ENCODE data around the gene RFTN1. TPM values are rescaled to one million over a fixed set of nuclear protein-coding genes. Genes with fewer than 3 reads are reported as not detected.
"Not testable (repeated sequence)": the region's sequence is repeated elsewhere in the genome, so short reads cannot be mapped to it uniquely, and the experiment has no call there.

Gene RFTN1
- total RNA-seq, 2 experiments from 2014 or later: 101 to 113 TPM

DNA sequence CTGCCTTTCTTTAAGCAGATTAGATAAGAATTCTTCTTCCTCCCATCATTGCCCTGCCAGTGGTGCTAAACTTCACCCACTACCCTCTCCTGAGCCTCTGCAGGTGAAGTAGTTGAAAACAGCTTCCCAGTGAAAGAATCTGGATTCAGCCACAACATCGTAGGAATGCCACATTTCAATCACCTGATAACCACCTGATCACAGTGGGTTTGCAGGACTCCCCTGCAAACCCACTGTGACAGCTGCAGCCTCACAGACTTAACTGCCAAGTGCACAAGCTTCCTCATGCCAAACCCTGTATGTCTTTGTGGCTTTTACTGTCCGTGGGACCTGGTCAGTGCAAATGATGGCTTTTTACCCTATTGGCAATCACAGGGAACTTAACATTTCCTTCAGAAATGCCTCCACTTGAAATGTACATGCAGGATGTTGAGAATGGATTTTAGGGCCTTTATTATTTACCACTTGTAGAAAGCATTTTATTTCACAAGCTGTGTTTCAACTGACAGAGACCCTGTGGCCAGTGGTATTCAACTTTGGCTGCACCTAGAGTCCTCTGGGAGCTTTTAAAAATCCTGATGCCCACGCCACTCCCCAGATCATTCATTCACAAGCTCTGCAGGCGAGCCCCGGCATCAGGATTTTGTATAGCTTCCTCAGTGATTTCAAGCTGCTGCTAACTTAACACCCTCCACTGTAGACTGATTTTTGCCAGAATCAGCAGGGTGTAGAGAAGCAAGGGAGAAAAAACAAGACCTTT is 199.4 kb downstream of the RFTN1 start:
- ChIA-PET CTCF (interaction anchor here (0.6 to 12.0 kb wide), 10 partner anchors 10 to 257 kb away, joined by 3 to 262 read pairs (median 4); no protein-coding TSS in a partner anchor), POLR2A (no interaction called here)
- intact Hi-C loops (cut with DNase I, micrococcal nuclease): no loop called here
- peaks cover 71% of the 10 kb centered on the region for H3K36me3 Mint-ChIP-seq (ENCODE audit: low read depth)
- no peaks in the 10 kb centered on the region for H3K9me3 Mint-ChIP-seq (ENCODE audit: low read depth)
- no peaks in the 10 kb centered on the region for H3K27me3 Mint-ChIP-seq
- no peak for ATAC-seq
- H3K4me1 Mint-ChIP-seq: peaks cover 95% of the 10 kb centered on the region
- peak overlapping the region; percentile 55 for H3K27ac Mint-ChIP-seq
- H3K4me3 Mint-ChIP-seq: no peak overlapping the region
- no peak for DNase-seq

DNA sequence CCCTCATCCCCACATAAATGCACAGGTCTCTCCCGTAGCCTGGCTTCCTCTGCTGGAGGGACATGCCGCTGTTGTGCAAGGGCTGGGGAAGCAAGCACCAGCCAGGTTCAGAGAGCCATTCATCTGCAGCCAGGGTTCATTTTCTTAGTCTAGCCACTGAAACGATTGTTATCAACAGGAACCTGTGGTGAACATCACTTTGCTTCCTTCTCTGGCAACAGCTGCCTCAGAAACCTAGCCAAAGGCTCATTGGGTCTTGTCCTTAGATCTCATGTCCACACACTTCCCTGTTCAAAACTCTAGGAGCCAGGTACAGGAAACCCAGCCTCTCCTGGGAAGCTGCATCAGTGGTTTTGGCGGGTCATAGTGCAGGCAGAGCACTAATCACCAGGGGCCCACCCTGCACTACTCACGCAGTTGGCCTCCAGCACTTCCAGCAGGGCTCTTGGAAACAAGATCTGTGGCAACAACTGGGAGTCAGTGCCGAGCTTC is 201.5 kb downstream of the RFTN1 start:
- ChIA-PET CTCF (interaction anchor here (0.6 to 12.0 kb wide), 3 partner anchors 20 to 171 kb away, joined by 3 to 262 read pairs (median 8); no protein-coding TSS in a partner anchor), POLR2A (interaction anchor here (1.0 kb wide), 1 partner anchor 21 kb away, joined by 5 read pairs; no protein-coding TSS in a partner anchor)
- H3K27me3 Mint-ChIP-seq: no peaks in the 10 kb centered on the region
- ATAC-seq (peak; percentile 42), DNase-seq (peak; percentile 58)
- H3K4me3 Mint-ChIP-seq: peak overlapping the region; percentile 2
- H3K4me1 Mint-ChIP-seq: peaks cover 93% of the 10 kb centered on the region
- peaks cover 69% of the 10 kb centered on the region for H3K36me3 Mint-ChIP-seq (ENCODE audit: low read depth)
- H3K27ac Mint-ChIP-seq: peak overlapping the region; percentile 73
- no peaks in the 10 kb centered on the region for H3K9me3 Mint-ChIP-seq (ENCODE audit: low read depth)
- intact Hi-C loops (cut with DNase I, micrococcal nuclease): no loop called here

DNA sequence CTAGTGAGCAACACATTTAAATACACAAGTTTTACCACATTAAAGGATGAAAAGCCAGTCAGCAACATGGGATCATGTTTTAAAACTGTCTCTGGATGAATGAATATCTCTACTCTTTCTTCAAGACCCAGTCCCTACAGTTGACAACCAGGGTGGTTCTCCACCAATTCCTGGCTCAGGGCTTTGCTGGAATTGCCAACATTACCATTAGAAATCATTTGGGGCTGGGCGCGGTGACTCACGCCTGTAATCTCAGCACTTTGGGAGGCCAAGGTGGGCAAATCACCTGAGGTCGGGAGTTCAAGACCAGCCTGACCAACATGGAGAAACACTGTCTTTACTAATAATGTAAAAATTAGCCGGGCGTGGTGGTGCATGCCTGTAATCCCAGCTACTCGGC is 203.0 kb downstream of the RFTN1 start:
- intact Hi-C loops (cut with DNase I, micrococcal nuclease): loop anchor here in 1 of 2 experiments (1.0 kb wide), 1 partner anchor 19 kb away; no protein-coding TSS in a partner anchor
- CTCF ChIA-PET: interaction anchor here (0.7 kb wide), 1 partner anchor 24 kb away, joined by 3 read pairs; no protein-coding TSS in a partner anchor
- Mint-ChIP-seq H3K27ac (peak overlapping the region; percentile 87), H3K4me1 (peaks cover 93% of the 10 kb centered on the region), H3K36me3 (ENCODE audit: low read depth) (peaks cover 72% of the 10 kb centered on the region)
- H3K4me3 Mint-ChIP-seq; ATAC-seq; H3K9me3 Mint-ChIP-seq (ENCODE audit: low read depth); DNase-seq; POLR2A ChIA-PET; H3K27me3 Mint-ChIP-seq: not testable (repeated sequence)

DNA sequence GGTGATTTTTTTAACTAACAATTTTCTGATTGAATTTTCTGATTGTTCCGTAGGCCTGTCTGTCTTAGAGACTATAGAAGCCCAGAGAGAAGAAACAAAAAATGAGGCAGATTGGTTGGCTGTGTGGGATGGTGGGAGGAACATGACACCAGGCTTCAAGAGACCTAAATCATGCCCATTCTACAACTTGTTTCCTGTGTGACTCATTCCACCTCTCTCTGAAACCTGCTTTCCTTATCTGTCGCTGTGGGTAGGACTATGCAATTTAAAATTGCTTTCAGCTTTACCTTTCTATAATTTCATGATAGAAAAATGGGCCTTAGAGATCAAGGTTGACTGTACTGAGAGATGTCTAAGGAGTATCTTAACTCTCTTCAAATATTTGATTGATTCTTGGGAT is 203.9 kb downstream of the RFTN1 start:
- intact Hi-C loops (cut with DNase I, micrococcal nuclease): loop anchor here (1.0 to 5.0 kb wide), 6 partner anchors 8 to 212 kb away; partner anchors contain the start of genes RFTN1 (in 2 of the 2), DPH3 (in 1 of the 2) and OXNAD1 (in 1 of the 2)
- peak; percentile 69 for DNase-seq
- CTCF ChIA-PET: interaction anchor here (1.0 to 7.4 kb wide), 2 partner anchors 9 to 16 kb away, joined by 3 to 100 read pairs; no protein-coding TSS in a partner anchor
- Mint-ChIP-seq H3K27ac (peak overlapping the region; percentile 87), H3K27me3 (no peaks in the 10 kb centered on the region), H3K36me3 (ENCODE audit: low read depth) (peaks cover 73% of the 10 kb centered on the region), H3K4me3 (peak overlapping the region; percentile 25), H3K4me1 (peaks cover 93% of the 10 kb centered on the region), H3K9me3 (ENCODE audit: low read depth) (no peaks in the 10 kb centered on the region)
- POLR2A ChIA-PET: interaction anchor here (0.9 kb wide), 1 partner anchor 12 kb away, joined by 3 read pairs; no protein-coding TSS in a partner anchor
- ATAC-seq: peak; percentile 78

DNA sequence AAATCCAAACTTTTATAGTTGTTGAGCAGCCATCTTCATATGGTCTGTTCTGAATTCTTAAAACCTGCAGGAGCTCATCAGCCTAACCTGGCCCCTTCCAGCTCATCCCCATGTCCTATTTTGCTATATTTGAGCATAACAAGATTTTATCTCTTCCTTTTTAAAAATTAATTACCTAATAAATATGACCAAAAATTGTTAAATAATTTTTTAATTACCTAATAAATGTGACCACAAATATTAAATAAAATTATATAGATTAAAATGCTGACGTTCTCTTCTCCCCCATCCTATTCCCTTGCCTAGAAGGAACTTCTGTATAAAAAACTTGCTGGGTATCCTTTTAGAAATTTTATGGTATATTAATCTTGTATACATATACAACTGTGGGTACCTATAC is 204.8 kb downstream of the RFTN1 start:
- H3K4me1 Mint-ChIP-seq: peaks cover 92% of the 10 kb centered on the region
- H3K9me3 Mint-ChIP-seq (ENCODE audit: low read depth): no peaks in the 10 kb centered on the region
- ATAC-seq (no peak), DNase-seq (no peak)
- H3K27ac Mint-ChIP-seq: peak overlapping the region; percentile 87
- CTCF ChIA-PET: interaction anchor here (1.7 to 7.4 kb wide), 5 partner anchors 10 to 44 kb away, joined by 4 to 100 read pairs (median 6); partner anchors contain the start of genes DPH3 and OXNAD1
- peak overlapping the region; percentile 34 for H3K4me3 Mint-ChIP-seq
- H3K27me3 Mint-ChIP-seq: no peaks in the 10 kb centered on the region
- intact Hi-C loops (cut with DNase I, micrococcal nuclease): loop anchor here (1.0 to 5.0 kb wide), 6 partner anchors 7 to 213 kb away; partner anchors contain the start of genes RFTN1 (in 2 of the 2), DPH3 (in 1 of the 2) and OXNAD1 (in 1 of the 2)
- POLR2A ChIA-PET: interaction anchor here (0.7 to 1.0 kb wide), 3 partner anchors 13 to 213 kb away, joined by 3 read pairs; no protein-coding TSS in a partner anchor
- H3K36me3 Mint-ChIP-seq (ENCODE audit: low read depth): peaks cover 72% of the 10 kb centered on the region

DNA sequence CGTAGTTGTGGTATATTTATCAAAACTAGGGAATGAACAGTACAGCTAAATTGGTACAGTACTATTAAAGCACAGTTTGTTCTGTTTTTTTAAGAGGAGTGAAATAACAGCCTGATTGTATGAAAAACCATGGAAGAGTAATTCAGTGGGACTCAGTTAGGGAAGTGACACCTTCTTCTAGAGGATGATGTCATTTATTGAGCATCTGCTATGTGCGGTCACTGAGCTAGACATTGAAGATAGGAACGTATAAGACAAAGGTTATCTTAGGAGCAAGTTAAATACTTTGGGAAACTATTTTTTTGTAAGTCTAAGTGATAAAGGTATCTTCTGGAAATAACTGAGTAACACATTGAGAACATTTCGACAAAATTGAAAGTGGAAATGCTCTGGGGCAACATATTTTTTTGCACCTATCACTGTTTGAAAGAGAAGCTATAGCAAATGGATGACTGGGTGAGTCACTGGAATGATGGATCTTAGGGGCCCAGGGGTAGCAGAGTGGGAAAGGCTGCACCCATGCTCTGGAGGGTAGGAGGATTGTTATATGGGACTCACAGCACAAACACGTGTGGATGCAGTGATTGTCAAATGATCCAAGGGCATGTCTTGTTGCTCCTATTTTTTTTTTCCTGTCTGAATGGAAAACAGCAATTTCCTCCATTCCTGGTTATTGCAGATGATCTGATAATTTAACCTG is 205.5 kb downstream of the RFTN1 start:
- peaks cover 91% of the 10 kb centered on the region for H3K4me1 Mint-ChIP-seq
- peak overlapping the region; percentile 87 for H3K27ac Mint-ChIP-seq
- intact Hi-C loops (cut with DNase I, micrococcal nuclease): loop anchor here (2.0 to 5.0 kb wide), 2 partner anchors 43 to 204 kb away; partner anchors contain the start of genes DPH3 (in 2 of the 2), OXNAD1 (in 2 of the 2) and RFTN1 (in 2 of the 2)
- CTCF ChIA-PET: interaction anchor here (0.9 to 7.4 kb wide), 7 partner anchors 11 to 260 kb away, joined by 3 to 100 read pairs (median 6); partner anchors contain the start of genes DPH3 and OXNAD1
- no peaks in the 10 kb centered on the region for H3K27me3 Mint-ChIP-seq
- peaks cover 75% of the 10 kb centered on the region for H3K36me3 Mint-ChIP-seq (ENCODE audit: low read depth)
- ATAC-seq: no peak
- POLR2A ChIA-PET: interaction anchor here (0.7 to 1.0 kb wide), 3 partner anchors 13 to 214 kb away, joined by 3 read pairs; no protein-coding TSS in a partner anchor
- no peaks in the 10 kb centered on the region for H3K9me3 Mint-ChIP-seq (ENCODE audit: low read depth)
- DNase-seq: no peak
- peak overlapping the region; percentile 34 for H3K4me3 Mint-ChIP-seq

DNA sequence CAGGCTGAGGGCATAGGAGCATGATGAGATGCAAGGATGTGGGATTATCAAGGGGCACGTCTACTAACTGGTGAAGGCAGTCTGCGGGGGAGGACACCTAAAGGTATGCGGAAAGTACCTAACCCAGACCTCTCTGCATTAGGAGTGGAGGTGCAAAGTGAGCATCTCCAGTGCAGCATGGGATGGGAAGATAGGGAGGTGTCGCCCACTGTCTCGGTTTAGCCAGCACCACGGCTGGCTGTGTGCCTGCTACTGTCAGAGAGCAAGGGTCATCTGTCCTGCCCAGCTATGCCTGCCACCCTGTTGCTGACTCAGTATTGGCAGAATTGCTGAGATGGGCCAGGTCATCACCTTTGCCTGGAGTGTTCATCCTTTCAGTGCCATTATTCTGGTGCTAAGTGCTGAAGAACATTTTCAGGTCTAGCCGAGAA is 208.4 kb downstream of the RFTN1 start:
- H3K27me3 Mint-ChIP-seq: no peaks in the 10 kb centered on the region
- peak overlapping the region; percentile 53 for H3K4me3 Mint-ChIP-seq
- ChIA-PET CTCF (interaction anchor here (0.6 to 7.4 kb wide), 7 partner anchors 9 to 717 kb away, joined by 3 to 100 read pairs (median 8); no protein-coding TSS in a partner anchor), POLR2A (interaction anchor here (0.6 to 1.0 kb wide), 5 partner anchors 10 to 594 kb away, joined by 3 to 6 read pairs (median 3); no protein-coding TSS in a partner anchor)
- no peaks in the 10 kb centered on the region for H3K9me3 Mint-ChIP-seq (ENCODE audit: low read depth)
- peak; percentile 77 for DNase-seq
- peaks cover 79% of the 10 kb centered on the region for H3K36me3 Mint-ChIP-seq (ENCODE audit: low read depth)
- ATAC-seq: peak; percentile 37
- peaks cover 94% of the 10 kb centered on the region for H3K4me1 Mint-ChIP-seq
- H3K27ac Mint-ChIP-seq: peak overlapping the region; percentile 95
- intact Hi-C loops (cut with DNase I, micrococcal nuclease): loop anchor here (2.0 to 5.0 kb wide), 3 partner anchors 14 to 207 kb away; partner anchors contain the start of gene RFTN1 (in 2 of the 2)

DNA sequence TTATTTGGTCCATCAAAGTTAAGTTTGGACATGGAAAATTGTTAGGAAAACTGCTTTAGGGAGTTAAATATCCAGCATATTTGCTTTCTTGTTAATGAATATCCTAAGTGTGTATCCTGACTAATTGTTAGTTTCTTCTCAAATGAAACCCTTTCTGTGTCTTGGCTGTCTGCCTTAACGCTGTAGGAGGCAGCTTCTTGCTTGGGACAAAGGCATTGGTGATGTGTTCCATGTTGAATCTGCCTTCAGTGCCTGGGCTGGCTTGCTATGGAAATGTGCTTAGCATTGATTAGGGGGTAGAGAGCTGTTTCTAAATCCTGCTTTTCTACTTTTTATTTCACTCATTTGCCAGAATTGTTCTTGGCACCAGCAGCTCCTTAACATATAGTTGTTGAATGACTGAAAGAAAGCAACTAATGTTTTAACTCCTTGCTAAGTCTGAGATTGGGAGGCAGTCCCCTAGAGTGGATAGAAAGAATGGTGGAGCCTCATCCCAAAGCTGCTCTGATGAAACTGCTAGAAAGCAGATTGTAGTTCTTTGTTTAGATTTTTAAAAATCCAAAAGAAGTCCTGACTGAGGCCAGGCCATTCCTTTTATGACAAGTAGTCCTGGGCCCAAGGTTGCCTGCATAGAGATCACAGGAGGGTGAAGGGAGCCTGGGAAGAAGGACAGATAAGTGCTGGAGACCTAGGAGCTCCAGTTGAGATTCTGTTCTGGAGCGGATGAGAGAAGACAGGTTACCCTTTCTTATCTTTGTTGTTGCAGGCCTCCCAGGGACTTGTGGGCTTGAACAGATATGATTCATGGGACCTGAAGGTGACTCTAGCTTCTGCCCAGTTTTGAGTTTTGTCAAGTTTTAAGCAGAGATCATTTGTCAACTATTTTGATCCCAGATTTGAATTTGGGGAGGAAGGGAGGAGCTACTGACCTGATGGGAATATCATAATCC is 209.2 kb downstream of the RFTN1 start:
- CTCF ChIA-PET: interaction anchor here (0.7 to 7.4 kb wide), 9 partner anchors 10 to 678 kb away, joined by 3 to 100 read pairs (median 6); no protein-coding TSS in a partner anchor
- Mint-ChIP-seq H3K9me3 (ENCODE audit: low read depth) (no peaks in the 10 kb centered on the region), H3K27me3 (no peaks in the 10 kb centered on the region), H3K4me1 (peaks cover 95% of the 10 kb centered on the region), H3K36me3 (ENCODE audit: low read depth) (peaks cover 75% of the 10 kb centered on the region), H3K27ac (peak overlapping the region; percentile 95), H3K4me3 (peak overlapping the region; percentile 53)
- ATAC-seq: peak; percentile 37
- intact Hi-C loops (cut with DNase I, micrococcal nuclease): loop anchor here (2.0 to 5.0 kb wide), 3 partner anchors 14 to 208 kb away; partner anchors contain the start of gene RFTN1 (in 2 of the 2)
- POLR2A ChIA-PET: interaction anchor here (0.5 to 1.0 kb wide), 8 partner anchors 9 to 725 kb away, joined by 3 to 6 read pairs (median 3); no protein-coding TSS in a partner anchor
- DNase-seq: peak; percentile 49

DNA sequence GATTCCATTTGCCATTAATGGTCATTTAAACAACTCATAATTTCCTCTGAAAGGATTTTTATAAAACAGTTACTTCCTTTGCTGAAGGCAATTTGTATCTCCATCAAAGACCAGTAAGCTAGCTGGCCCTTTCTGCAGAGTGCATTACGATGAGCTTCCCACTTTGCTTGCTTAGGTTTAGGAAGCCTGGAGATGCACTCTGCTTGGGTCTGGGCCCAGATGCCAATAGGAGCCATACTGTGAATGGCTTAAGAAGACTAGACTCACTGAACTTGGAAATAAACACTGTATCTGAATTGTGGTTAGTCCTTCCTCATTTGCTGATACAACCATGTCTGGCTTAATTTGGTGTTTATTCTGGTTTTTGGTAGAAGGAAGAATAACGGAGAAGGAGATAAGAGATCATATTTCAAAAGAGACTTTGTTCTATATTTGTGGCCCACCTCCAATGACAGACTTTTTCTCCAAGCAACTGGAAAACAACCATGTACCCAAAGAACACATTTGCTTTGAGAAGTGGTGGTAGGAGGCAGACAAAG is 210.4 kb downstream of the RFTN1 start:
- POLR2A ChIA-PET: no interaction called here
- H3K27me3 Mint-ChIP-seq: no peaks in the 10 kb centered on the region
- H3K4me1 Mint-ChIP-seq: peaks cover 98% of the 10 kb centered on the region

More for the DNA sequence above, 210.4 kb downstream of the RFTN1 start:
- no peaks in the 10 kb centered on the region for H3K9me3 Mint-ChIP-seq (ENCODE audit: low read depth)
- no peak for DNase-seq
- CTCF ChIA-PET: interaction anchor here (1.4 to 7.4 kb wide), 5 partner anchors 10 to 247 kb away, joined by 6 to 100 read pairs (median 17); no protein-coding TSS in a partner anchor
- peak overlapping the region; percentile 32 for H3K4me3 Mint-ChIP-seq
- H3K36me3 Mint-ChIP-seq (ENCODE audit: low read depth): peaks cover 75% of the 10 kb centered on the region
- ATAC-seq: no peak
- intact Hi-C loops (cut with DNase I, micrococcal nuclease): no loop called here
- H3K27ac Mint-ChIP-seq: peak overlapping the region; percentile 96

All from activated CD4-positive, alpha-beta T cell treated with anti-CD3 and anti-CD28 coated beads for 36 hours (primary cell).